Liver (tissue), 9 donors: Measurements from ENCODE around the gene EGLN2. TPM values are rescaled to one million over a fixed set of nuclear protein-coding genes. Genes with fewer than 3 reads are reported as not detected.

Source experiments
- DNase-seq: peaks from one replicate; pipeline ENCODE4 v3.0.0-alpha.2; 2017; ENCODE audit warnings: low spot score
- H3K27ac ChIP-seq, 2 donors: one replicate each; pipeline ENCODE4 v1.7.0; 2013; ENCODE audit warnings: inconsistent platforms in 2 of 2, low read length in 2 of 2, control low read depth in 1 of 2, low read depth in 1 of 2, mild to moderate bottlenecking in 1 of 2
- H3K27me3 ChIP-seq, 4 donors: one replicate each; pipeline versions ENCODE4 v1.6.1 to v1.7.0; 2013; ENCODE audit warnings: low read length in 3 of 4, inconsistent platforms in 1 of 4, mild to moderate bottlenecking in 1 of 4, moderate library complexity in 1 of 4; ENCODE audit not compliant: control insufficient read depth in 4 of 4, insufficient read depth in 4 of 4
- H3K36me3 ChIP-seq, 4 donors: one replicate each; pipeline versions ENCODE4 v1.6.1 to v1.7.0; 2013; ENCODE audit warnings: low read length in 3 of 4, mild to moderate bottlenecking in 3 of 4, low read depth in 1 of 4, moderate library complexity in 1 of 4; ENCODE audit not compliant: control insufficient read depth in 4 of 4, insufficient read depth in 3 of 4
- H3K4me1 ChIP-seq, 4 donors: one replicate each; pipeline versions ENCODE4 v1.6.1 to v1.7.0; 2013; ENCODE audit warnings: low read length in 3 of 4, mild to moderate bottlenecking in 3 of 4, moderate library complexity in 1 of 4; ENCODE audit not compliant: control insufficient read depth in 4 of 4, insufficient read depth in 4 of 4
- H3K4me3 ChIP-seq, 3 donors: one replicate each; pipeline versions ENCODE4 v1.6.1 to v1.7.0; 2013; ENCODE audit warnings: low read length in 3 of 3, control low read depth in 1 of 3, low read depth in 1 of 3, mild to moderate bottlenecking in 1 of 3
- H3K9ac ChIP-seq, 2 donors: one replicate each; pipeline ENCODE4 v1.7.0; 2013; ENCODE audit warnings: low read length in 2 of 2, mild to moderate bottlenecking in 2 of 2, moderate library complexity in 2 of 2, control low read depth in 1 of 2, low read depth in 1 of 2
- H3K9me3 ChIP-seq, 4 donors: one replicate each; pipeline versions ENCODE4 v1.6.1 to v1.7.0; 2013; ENCODE audit warnings: low read length in 3 of 4; ENCODE audit not compliant: control insufficient read depth in 4 of 4
- EGR1 ChIP-seq, 2 donors: IDR thresholded peaks; 2 replicates each; pipeline ENCODE4 v1.6.1; 2016 to 2018; ENCODE audit warnings: antibody characterized with exemption in 2 of 2, low read depth in 2 of 2
- FOXA1 ChIP-seq: IDR thresholded peaks from 2 replicates; pipeline ENCODE4 v1.6.1; 2016; ENCODE audit warnings: antibody characterized with exemption
- FOXA2 ChIP-seq: IDR thresholded peaks from 2 replicates; pipeline ENCODE4 v1.6.1; 2016; ENCODE audit warnings: antibody characterized with exemption
- GABPA ChIP-seq, 2 donors: IDR thresholded peaks in 1 of 2; conservative IDR thresholded peaks in 1 of 2; 2 replicates each; pipeline ENCODE4 v1.6.1; 2016; ENCODE audit warnings: antibody characterized with exemption in 2 of 2, mild to moderate bottlenecking in 1 of 2, moderate library complexity in 1 of 2
- HNF4A ChIP-seq, 2 donors: conservative IDR thresholded peaks; 2 replicates each; pipeline ENCODE4 v1.6.1; 2016; ENCODE audit warnings: antibody characterized with exemption in 2 of 2, mild to moderate bottlenecking in 2 of 2
- HNF4G ChIP-seq: IDR thresholded peaks from 2 replicates; pipeline ENCODE4 v1.6.1; 2016; ENCODE audit warnings: antibody characterized with exemption
- JUND ChIP-seq, 2 donors: IDR thresholded peaks; 2 replicates each; pipeline ENCODE4 v1.6.1; 2016; ENCODE audit warnings: antibody characterized with exemption in 2 of 2
- NR2F2 ChIP-seq: IDR thresholded peaks from 2 replicates; pipeline ENCODE4 v1.6.1; 2016; ENCODE audit warnings: antibody characterized with exemption
- RAD21 ChIP-seq, 2 donors: IDR thresholded peaks; 2 replicates each; pipeline ENCODE4 v1.6.1; 2016; ENCODE audit warnings: antibody characterized with exemption in 2 of 2, mild to moderate bottlenecking in 2 of 2
- RXRA ChIP-seq, 2 donors: IDR thresholded peaks; 2 replicates each; pipeline ENCODE4 v1.6.1; 2017 to 2018; ENCODE audit warnings: antibody characterized with exemption in 2 of 2, mild to moderate bottlenecking in 1 of 2
- SP1 ChIP-seq: IDR thresholded peaks from 2 replicates; pipeline ENCODE4 v1.6.1; 2018; ENCODE audit warnings: antibody characterized with exemption, mild to moderate bottlenecking
- TAF1 ChIP-seq: conservative IDR thresholded peaks from 2 replicates; pipeline ENCODE4 v1.6.1; 2016; ENCODE audit warnings: antibody characterized with exemption, mild to moderate bottlenecking
- YY1 ChIP-seq: IDR thresholded peaks from 2 replicates; pipeline ENCODE4 v1.6.1; 2016; ENCODE audit warnings: antibody characterized with exemption, mild to moderate bottlenecking
- WGBS: extraction: QIAGEN DNeasy Blood & Tissue Kit; methylation state at CpG from one replicate; pipeline ENCODE4 v1.1.7; 2013; 5-methylcytosine and 5-hydroxymethylcytosine counted together
- polyA plus RNA-seq, 2 donors: library from polyadenylated mRNA; stranded (reverse) in 1 of 2; unstranded in 1 of 2; fragments of 200-250 nt in 1 of 2; fragments of >200 nt in 1 of 2; fragmentation: Nextera tagmentation in 1 of 2; extraction: Ambion mirVana in 1 of 2; gene quantifications; one replicate each; pipeline versions ENCODE4 v1.2.1 to v1.2.3, GENCODE V29; 2013 to 2015
- total RNA-seq, 2 donors: library from RNA; depleted of rRNA; stranded (reverse); fragments of >200 nt; gene quantifications; one replicate each; pipeline ENCODE4 v1.2.3, GENCODE V29; 2014
- TF ChIP-seq, protein P1 (sequence below): fragments of 150-350 bp; IDR thresholded peaks from 2 replicates; pipeline ENCODE4 v1.5.1; 2017; ENCODE audit warnings: improper control_type of control experiment, low read depth, low read length; ENCODE audit not compliant: missing input control
- TF ChIP-seq, protein P2 (sequence below): IDR thresholded peaks from 2 replicates; pipeline ENCODE4 v1.6.1; 2016; ENCODE audit warnings: antibody characterized with exemption
- TF ChIP-seq, protein P3 (sequence below): IDR thresholded peaks from 2 replicates; pipeline ENCODE4 v1.6.1; 2016; ENCODE audit warnings: antibody characterized with exemption
- TF ChIP-seq, protein P4 (sequence below): IDR thresholded peaks from 2 replicates; pipeline ENCODE4 v1.6.1; 2016; ENCODE audit warnings: antibody characterized with exemption
- TF ChIP-seq, protein P5 (sequence below): IDR thresholded peaks from 2 replicates; pipeline ENCODE4 v1.6.1; 2016; ENCODE audit warnings: antibody characterized with exemption, mild to moderate bottlenecking
- donor health status: healthy.
- donor health status: healthy.
- donor health status: healthy.
- donor health status: healthy.
- donor health status: healthy.

EGLN2 gene
- total and polyA plus RNA-seq, 4 donors, result 34.8 to 56.3 (median 47.7) TPM

DNA sequence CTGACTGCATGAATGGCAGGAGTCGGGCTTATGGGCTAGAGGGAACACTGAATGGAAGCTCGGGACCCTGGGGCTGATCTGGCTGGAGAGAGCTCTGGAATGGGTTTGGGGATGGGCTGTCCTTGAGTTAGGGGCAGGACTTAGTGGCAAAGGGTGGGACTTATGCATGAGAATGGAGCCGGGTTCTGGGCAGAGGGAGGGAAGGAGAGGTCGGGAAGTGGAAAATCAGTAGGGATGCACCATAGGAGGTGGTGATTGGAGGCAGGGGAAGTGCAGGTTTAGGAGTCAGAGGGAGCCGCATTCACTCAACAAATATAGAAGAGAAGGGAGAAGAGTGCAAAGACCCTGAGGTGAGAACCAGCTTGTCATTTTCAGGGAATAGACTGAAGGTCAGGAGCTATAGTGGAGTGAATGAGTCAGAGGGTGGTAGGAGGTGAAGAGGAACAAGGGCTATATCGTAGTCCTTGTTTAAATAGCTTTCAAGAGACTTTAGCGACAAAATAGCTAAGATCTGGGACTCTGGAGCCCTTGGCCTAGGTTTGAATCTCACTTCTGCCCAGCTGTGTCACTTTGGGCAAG, 20.2 kb upstream of the EGLN2 start:
- Histone ChIP-seq H3K4me3 (peak overlapping the region; percentile 62 to 81 (median 74)), H3K4me1 (peaks cover 0 to 19% (median 13%) of the 10 kb centered on the region in 4 donors), H3K27ac (peak overlapping the region; percentile 84 to 92), H3K27me3 (no peaks in the 10 kb centered on the region), H3K9ac (peak overlapping the region; percentile 18 to 61), H3K36me3 (peaks cover 0 to 3% (median 1%) of the 10 kb centered on the region in 4 donors), H3K9me3 (no peaks in the 10 kb centered on the region)
- WGBS, result 22% methylated on average over 7 of the region's 7 CpGs
- no peak for DNase-seq
- TF ChIP-seq FOXA2 (no peak), RAD21 (IDR thresholded peaks at IDR 0.05) (no peak), NR2F2 (no peak), JUND (IDR thresholded peaks at IDR 0.05) (no peak), YY1 (no peak), FOXA1 (no peak), TAF1 (no peak), HNF4A (conservative IDR thresholded peaks at IDR 0.05) (no peak), EGR1 (IDR thresholded peaks at IDR 0.05; ENCODE audit: low read depth in 2 of 2) (no peak), SP1 (no peak), GABPA (IDR thresholded peaks at IDR 0.05 in 1 of 2, conservative IDR thresholded peaks at IDR 0.05 in 1 of 2) (no peak), RXRA (IDR thresholded peaks at IDR 0.05) (no peak), HNF4G (no peak)
- TF ChIP-seq, protein P1, sequence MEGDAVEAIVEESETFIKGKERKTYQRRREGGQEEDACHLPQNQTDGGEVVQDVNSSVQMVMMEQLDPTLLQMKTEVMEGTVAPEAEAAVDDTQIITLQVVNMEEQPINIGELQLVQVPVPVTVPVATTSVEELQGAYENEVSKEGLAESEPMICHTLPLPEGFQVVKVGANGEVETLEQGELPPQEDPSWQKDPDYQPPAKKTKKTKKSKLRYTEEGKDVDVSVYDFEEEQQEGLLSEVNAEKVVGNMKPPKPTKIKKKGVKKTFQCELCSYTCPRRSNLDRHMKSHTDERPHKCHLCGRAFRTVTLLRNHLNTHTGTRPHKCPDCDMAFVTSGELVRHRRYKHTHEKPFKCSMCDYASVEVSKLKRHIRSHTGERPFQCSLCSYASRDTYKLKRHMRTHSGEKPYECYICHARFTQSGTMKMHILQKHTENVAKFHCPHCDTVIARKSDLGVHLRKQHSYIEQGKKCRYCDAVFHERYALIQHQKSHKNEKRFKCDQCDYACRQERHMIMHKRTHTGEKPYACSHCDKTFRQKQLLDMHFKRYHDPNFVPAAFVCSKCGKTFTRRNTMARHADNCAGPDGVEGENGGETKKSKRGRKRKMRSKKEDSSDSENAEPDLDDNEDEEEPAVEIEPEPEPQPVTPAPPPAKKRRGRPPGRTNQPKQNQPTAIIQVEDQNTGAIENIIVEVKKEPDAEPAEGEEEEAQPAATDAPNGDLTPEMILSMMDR, result no peak
- TF ChIP-seq, protein P2, sequence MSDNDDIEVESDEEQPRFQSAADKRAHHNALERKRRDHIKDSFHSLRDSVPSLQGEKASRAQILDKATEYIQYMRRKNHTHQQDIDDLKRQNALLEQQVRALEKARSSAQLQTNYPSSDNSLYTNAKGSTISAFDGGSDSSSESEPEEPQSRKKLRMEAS, result no peak
- TF ChIP-seq, protein P3, sequence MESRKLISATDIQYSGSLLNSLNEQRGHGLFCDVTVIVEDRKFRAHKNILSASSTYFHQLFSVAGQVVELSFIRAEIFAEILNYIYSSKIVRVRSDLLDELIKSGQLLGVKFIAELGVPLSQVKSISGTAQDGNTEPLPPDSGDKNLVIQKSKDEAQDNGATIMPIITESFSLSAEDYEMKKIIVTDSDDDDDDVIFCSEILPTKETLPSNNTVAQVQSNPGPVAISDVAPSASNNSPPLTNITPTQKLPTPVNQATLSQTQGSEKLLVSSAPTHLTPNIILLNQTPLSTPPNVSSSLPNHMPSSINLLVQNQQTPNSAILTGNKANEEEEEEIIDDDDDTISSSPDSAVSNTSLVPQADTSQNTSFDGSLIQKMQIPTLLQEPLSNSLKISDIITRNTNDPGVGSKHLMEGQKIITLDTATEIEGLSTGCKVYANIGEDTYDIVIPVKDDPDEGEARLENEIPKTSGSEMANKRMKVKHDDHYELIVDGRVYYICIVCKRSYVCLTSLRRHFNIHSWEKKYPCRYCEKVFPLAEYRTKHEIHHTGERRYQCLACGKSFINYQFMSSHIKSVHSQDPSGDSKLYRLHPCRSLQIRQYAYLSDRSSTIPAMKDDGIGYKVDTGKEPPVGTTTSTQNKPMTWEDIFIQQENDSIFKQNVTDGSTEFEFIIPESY, result no peak
- TF ChIP-seq, protein P4, sequence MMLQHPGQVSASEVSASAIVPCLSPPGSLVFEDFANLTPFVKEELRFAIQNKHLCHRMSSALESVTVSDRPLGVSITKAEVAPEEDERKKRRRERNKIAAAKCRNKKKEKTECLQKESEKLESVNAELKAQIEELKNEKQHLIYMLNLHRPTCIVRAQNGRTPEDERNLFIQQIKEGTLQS, result no peak
- TF ChIP-seq, protein P5, sequence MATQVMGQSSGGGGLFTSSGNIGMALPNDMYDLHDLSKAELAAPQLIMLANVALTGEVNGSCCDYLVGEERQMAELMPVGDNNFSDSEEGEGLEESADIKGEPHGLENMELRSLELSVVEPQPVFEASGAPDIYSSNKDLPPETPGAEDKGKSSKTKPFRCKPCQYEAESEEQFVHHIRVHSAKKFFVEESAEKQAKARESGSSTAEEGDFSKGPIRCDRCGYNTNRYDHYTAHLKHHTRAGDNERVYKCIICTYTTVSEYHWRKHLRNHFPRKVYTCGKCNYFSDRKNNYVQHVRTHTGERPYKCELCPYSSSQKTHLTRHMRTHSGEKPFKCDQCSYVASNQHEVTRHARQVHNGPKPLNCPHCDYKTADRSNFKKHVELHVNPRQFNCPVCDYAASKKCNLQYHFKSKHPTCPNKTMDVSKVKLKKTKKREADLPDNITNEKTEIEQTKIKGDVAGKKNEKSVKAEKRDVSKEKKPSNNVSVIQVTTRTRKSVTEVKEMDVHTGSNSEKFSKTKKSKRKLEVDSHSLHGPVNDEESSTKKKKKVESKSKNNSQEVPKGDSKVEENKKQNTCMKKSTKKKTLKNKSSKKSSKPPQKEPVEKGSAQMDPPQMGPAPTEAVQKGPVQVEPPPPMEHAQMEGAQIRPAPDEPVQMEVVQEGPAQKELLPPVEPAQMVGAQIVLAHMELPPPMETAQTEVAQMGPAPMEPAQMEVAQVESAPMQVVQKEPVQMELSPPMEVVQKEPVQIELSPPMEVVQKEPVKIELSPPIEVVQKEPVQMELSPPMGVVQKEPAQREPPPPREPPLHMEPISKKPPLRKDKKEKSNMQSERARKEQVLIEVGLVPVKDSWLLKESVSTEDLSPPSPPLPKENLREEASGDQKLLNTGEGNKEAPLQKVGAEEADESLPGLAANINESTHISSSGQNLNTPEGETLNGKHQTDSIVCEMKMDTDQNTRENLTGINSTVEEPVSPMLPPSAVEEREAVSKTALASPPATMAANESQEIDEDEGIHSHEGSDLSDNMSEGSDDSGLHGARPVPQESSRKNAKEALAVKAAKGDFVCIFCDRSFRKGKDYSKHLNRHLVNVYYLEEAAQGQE, result no peak
